Peyer's patch (tissue), 4 donors: ENCODE data around the gene PTGES.

Experiments
- CTCF ChIP-seq, 6 experiments: fragments of 450-650 bp in 4 of 6; fragments of 200-600 bp in 2 of 6; sonication (generic) in 1 of 6; IDR thresholded peaks; one replicate each; pipeline ENCODE4 v1.5.1; 2017 to 2019; ENCODE audit warnings: antibody characterized with exemption in 6 of 6, mild to moderate bottlenecking in 3 of 6, moderate library complexity in 1 of 6
- POLR2A ChIP-seq, 2 donors: fragments of 450-650 bp; IDR thresholded peaks; one replicate each; pipeline ENCODE4 v1.5.1; 2017; ENCODE audit warnings: antibody characterized with exemption in 2 of 2, mild to moderate bottlenecking in 2 of 2, moderate library complexity in 2 of 2

GRCh38 chr9:129697656-129698253, 55.1 kb downstream of the PTGES start:
- TF ChIP-seq CTCF (IDR thresholded peaks at IDR 0.05) (no peak), POLR2A (IDR thresholded peaks at IDR 0.05) (no peak)
